Measurements from ENCODE around the gene HLA-DOB. TPM values are rescaled to one million over a fixed set of nuclear protein-coding genes. Genes with fewer than 3 reads are reported as not detected.
"Not testable (repeated sequence)": the region's sequence is repeated elsewhere in the genome, so short reads cannot be mapped to it uniquely, and the experiment has no call there.

HLA-DOB gene
- total and polyA plus RNA-seq, 9 donors = 0.09 to 0.33 (median 0.15) TPM; not detected in 5

DNA sequence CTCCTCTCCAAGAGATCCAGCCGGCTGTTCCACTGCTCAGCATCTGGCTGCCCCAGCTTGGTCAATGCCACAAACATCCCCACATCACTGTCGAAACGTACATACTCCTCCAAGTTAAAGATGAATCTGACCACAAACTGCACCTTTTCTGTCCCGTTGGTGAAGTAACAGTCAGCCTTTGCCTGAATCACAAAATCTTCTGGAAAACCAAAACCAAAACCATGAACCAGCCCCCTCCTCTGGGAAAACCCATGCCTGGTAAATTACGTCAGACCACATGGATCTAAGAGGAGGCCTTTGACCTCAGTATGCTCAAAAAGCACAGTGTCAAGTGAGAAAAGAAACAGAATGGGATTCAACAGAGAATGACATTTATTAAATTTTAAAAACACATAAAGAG is 1.7 kb downstream of the HLA-DOB start:
- H3K27me3 ChIP-seq (ENCODE audit: control insufficient read depth, insufficient read depth, low read length) = peaks cover 4% of the 10 kb centered on the region
- H3K27ac ChIP-seq (ENCODE audit: low read length) = no peak overlapping the region
- no peaks in the 10 kb centered on the region for H3K9me3 ChIP-seq (replicated peaks; ENCODE audit: control insufficient read depth, low read depth, low read length)
- H3K36me3 ChIP-seq (ENCODE audit: control insufficient read depth, insufficient read depth, low read length) = no peaks in the 10 kb centered on the region
- H3K4me1 ChIP-seq (ENCODE audit: control insufficient read depth, insufficient read depth, low read length) = no peaks in the 10 kb centered on the region
- DNase-seq = no peak
- H3K4me3 ChIP-seq (ENCODE audit: low read length) = no peak overlapping the region
- WGBS (ENCODE audit: insufficient coverage) = 64% methylated on average over 4 of the region's 5 CpGs

GRCh38 chr6:32814145-32814544 is 2.7 kb downstream of the HLA-DOB start:
- Histone ChIP-seq H3K4me3 (ENCODE audit: low read length) (no peak overlapping the region), H3K9me3 (replicated peaks; ENCODE audit: control insufficient read depth, low read depth, low read length) (no peaks in the 10 kb centered on the region), H3K4me1 (ENCODE audit: control insufficient read depth, insufficient read depth, low read length) (no peaks in the 10 kb centered on the region), H3K27ac (ENCODE audit: low read length) (no peak overlapping the region), H3K27me3 (ENCODE audit: control insufficient read depth, insufficient read depth, low read length) (peaks cover 4% of the 10 kb centered on the region), H3K36me3 (ENCODE audit: control insufficient read depth, insufficient read depth, low read length) (no peaks in the 10 kb centered on the region)
- no peak for DNase-seq
- WGBS (ENCODE audit: insufficient coverage) = 86% methylated on average over 1 of the region's 2 CpGs

GRCh38 chr6:32809171-32809570 is 7.6 kb downstream of the HLA-DOB start:
- H3K4me3 ChIP-seq (ENCODE audit: low read length) = no peak overlapping the region
- H3K27me3 ChIP-seq (ENCODE audit: control insufficient read depth, insufficient read depth, low read length) = no peaks in the 10 kb centered on the region
- H3K27ac ChIP-seq (ENCODE audit: low read length) = no peak overlapping the region
- no peaks in the 10 kb centered on the region for H3K36me3 ChIP-seq (ENCODE audit: control insufficient read depth, insufficient read depth, low read length)
- peak; percentile 41 for DNase-seq
- WGBS (ENCODE audit: insufficient coverage) = no CpG with 5 or more reads among the region's 1 CpG
- H3K4me1 ChIP-seq (ENCODE audit: control insufficient read depth, insufficient read depth, low read length) = no peaks in the 10 kb centered on the region
- H3K9me3 ChIP-seq (replicated peaks; ENCODE audit: control insufficient read depth, low read depth, low read length) = no peaks in the 10 kb centered on the region

DNA sequence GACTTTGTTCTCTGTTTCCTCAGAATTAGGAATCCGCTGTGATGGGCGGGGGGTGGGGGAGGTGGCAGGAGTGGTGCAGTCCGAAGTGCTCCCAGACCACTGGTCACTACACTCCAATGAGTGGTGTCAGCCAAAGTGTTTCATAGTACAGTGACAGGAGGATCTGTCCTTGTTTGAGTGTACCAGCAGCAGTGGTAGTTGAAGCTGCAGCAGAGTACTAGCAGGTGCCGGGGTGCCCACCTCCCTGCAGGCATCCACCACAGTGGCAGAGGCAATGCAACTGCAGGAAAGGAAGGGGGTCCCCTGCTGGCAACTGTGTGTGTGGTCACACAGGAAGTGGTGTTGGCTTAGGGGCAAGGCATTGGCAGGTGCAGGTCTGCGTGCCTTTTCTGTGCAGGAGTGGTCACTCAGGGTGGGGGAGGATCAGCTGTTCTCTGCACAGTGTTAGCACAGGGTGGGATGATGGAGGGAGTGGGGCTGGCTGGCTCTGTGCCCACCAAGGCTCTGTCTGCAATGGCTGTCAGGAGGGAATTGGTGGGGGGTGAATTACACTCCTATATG is 9.7 kb downstream of the HLA-DOB start:
- DNase-seq = no peak
- no peak overlapping the region for H3K4me3 ChIP-seq (ENCODE audit: low read length)
- H3K27me3 ChIP-seq (ENCODE audit: control insufficient read depth, insufficient read depth, low read length) = no peaks in the 10 kb centered on the region
- no peaks in the 10 kb centered on the region for H3K9me3 ChIP-seq (replicated peaks; ENCODE audit: control insufficient read depth, low read depth, low read length)
- whole genome bisulfite sequencing (ENCODE audit: insufficient coverage) = 69% methylated on average over 4 of the region's 5 CpGs
- no peaks in the 10 kb centered on the region for H3K4me1 ChIP-seq (ENCODE audit: control insufficient read depth, insufficient read depth, low read length)
- no peak overlapping the region for H3K27ac ChIP-seq (ENCODE audit: low read length)
- no peaks in the 10 kb centered on the region for H3K36me3 ChIP-seq (ENCODE audit: control insufficient read depth, insufficient read depth, low read length)

- H3K4me1 ChIP-seq (ENCODE audit: control insufficient read depth, insufficient read depth, low read length); H3K4me3 ChIP-seq (ENCODE audit: low read length); H3K36me3 ChIP-seq (ENCODE audit: control insufficient read depth, insufficient read depth, low read length); DNase-seq; H3K27ac ChIP-seq (ENCODE audit: low read length); H3K9me3 ChIP-seq (replicated peaks; ENCODE audit: control insufficient read depth, low read depth, low read length); H3K27me3 ChIP-seq (ENCODE audit: control insufficient read depth, insufficient read depth, low read length): not testable (repeated sequence)
Observed at GRCh38 chr6:32805404-32805803, 11.4 kb downstream of the HLA-DOB start.

GRCh38 chr6:32803416-32803815 is 13.4 kb downstream of the HLA-DOB start:
- Histone ChIP-seq H3K27ac (ENCODE audit: low read length) (no peak overlapping the region), H3K4me3 (ENCODE audit: low read length) (no peak overlapping the region), H3K9me3 (replicated peaks; ENCODE audit: control insufficient read depth, low read depth, low read length) (no peaks in the 10 kb centered on the region), H3K4me1 (ENCODE audit: control insufficient read depth, insufficient read depth, low read length) (no peaks in the 10 kb centered on the region), H3K36me3 (ENCODE audit: control insufficient read depth, insufficient read depth, low read length) (no peaks in the 10 kb centered on the region), H3K27me3 (ENCODE audit: control insufficient read depth, insufficient read depth, low read length) (peaks cover 8% of the 10 kb centered on the region)
- no peak for DNase-seq
- WGBS (ENCODE audit: insufficient coverage) = no CpG with 5 or more reads among the region's 2 CpGs

- no peaks in the 10 kb centered on the region for H3K9me3 ChIP-seq (replicated peaks; ENCODE audit: control insufficient read depth, low read depth, low read length)
- no CpG with 5 or more reads among the region's 3 CpGs for WGBS (ENCODE audit: insufficient coverage)
- H3K27ac ChIP-seq (ENCODE audit: low read length) = no peak overlapping the region
- H3K27me3 ChIP-seq (ENCODE audit: control insufficient read depth, insufficient read depth, low read length) = peaks cover 25% of the 10 kb centered on the region
- no peak for DNase-seq
- no peak overlapping the region for H3K4me3 ChIP-seq (ENCODE audit: low read length)
- no peaks in the 10 kb centered on the region for H3K36me3 ChIP-seq (ENCODE audit: control insufficient read depth, insufficient read depth, low read length)
- peaks cover 2% of the 10 kb centered on the region for H3K4me1 ChIP-seq (ENCODE audit: control insufficient read depth, insufficient read depth, low read length)
Observed at GRCh38 chr6:32799740-32800139, 17.1 kb downstream of the HLA-DOB start.

DNA sequence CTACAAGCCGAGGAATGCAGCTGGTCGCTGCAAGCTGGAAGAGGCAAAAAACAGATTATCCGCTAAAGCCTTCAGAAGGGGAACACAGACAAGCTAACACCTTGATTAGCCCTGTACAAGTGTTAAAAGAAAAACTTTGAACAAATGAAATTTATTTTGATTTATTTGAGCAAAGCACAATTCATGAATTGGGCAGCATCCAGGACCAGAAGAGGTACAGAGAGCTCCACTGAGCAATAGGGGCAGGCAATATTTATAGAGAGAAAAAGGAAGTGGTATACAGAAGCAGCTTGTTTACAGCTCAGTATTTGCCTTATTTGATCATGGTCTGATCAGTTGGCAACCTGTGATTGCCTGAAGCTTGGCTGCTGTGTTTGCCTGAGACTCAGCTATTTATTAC is 17.6 kb downstream of the HLA-DOB start:
- no peak overlapping the region for H3K4me3 ChIP-seq (ENCODE audit: low read length)
- no peak overlapping the region for H3K27ac ChIP-seq (ENCODE audit: low read length)
- peaks cover 2% of the 10 kb centered on the region for H3K4me1 ChIP-seq (ENCODE audit: control insufficient read depth, insufficient read depth, low read length)
- no peaks in the 10 kb centered on the region for H3K36me3 ChIP-seq (ENCODE audit: control insufficient read depth, insufficient read depth, low read length)
- WGBS (ENCODE audit: insufficient coverage) = 100% methylated on average over 2 of the region's 3 CpGs
- H3K27me3 ChIP-seq (ENCODE audit: control insufficient read depth, insufficient read depth, low read length) = peaks cover 27% of the 10 kb centered on the region
- no peak for DNase-seq
- H3K9me3 ChIP-seq (replicated peaks; ENCODE audit: control insufficient read depth, low read depth, low read length) = no peaks in the 10 kb centered on the region

DNA sequence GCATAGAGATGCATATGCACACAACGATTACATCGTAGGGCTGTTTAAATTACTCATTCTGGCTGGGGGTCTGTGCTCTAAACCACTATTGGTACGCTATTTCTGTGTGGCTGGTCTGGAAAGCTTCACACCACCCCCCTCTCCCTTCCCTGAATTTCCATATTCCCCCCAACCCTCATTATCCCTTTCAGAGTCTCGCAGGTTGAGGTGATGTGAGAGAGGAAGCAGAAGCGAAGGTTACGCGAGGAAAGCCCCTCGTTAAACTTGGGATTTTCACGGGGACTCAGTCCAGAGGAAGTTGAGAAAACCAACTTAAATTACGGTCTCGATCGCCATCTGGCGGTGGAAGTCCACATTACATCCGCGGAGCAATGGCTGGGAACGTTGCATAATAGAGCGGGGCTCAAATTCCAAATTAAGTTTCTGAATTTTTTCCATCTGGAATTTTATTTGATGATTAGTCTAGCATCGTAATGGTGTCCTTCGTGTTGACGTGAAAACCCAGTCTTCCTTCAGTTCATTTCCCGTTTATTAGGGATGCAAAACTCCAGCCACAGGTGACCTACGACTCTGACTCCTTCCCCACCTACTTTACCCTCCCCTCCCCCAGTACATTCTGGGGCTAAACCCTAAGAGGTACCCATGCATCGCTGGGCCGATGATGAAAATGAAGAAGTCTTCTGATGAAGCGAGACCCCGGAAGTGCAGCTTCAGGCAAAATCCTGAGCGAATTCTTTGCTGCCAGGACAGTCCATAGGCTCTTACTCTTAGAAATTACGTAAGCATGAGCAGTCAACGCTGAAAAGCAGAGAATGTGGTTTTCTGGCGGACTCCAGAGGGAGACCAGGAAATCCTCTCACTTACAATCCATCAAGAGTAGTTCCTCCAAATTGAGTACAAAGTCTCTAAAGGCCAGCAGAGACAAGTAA is 19.7 kb downstream of the HLA-DOB start:
- 5% methylated on average over 19 of the region's 30 CpGs for WGBS (ENCODE audit: insufficient coverage)
- Histone ChIP-seq H3K9me3 (replicated peaks; ENCODE audit: control insufficient read depth, low read depth, low read length) (no peaks in the 10 kb centered on the region), H3K4me1 (ENCODE audit: control insufficient read depth, insufficient read depth, low read length) (peaks cover 2% of the 10 kb centered on the region), H3K36me3 (ENCODE audit: control insufficient read depth, insufficient read depth, low read length) (no peaks in the 10 kb centered on the region), H3K27ac (ENCODE audit: low read length) (no peak overlapping the region), H3K4me3 (ENCODE audit: low read length) (no peak overlapping the region), H3K27me3 (ENCODE audit: control insufficient read depth, insufficient read depth, low read length) (peaks cover 33% of the 10 kb centered on the region)
- DNase-seq = peak; percentile 75

- H3K27ac ChIP-seq (ENCODE audit: low read length) = no peak overlapping the region
- no peaks in the 10 kb centered on the region for H3K36me3 ChIP-seq (ENCODE audit: control insufficient read depth, insufficient read depth, low read length)
- DNase-seq = peak; percentile 57
- H3K27me3 ChIP-seq (ENCODE audit: control insufficient read depth, insufficient read depth, low read length) = peaks cover 38% of the 10 kb centered on the region
- H3K4me1 ChIP-seq (ENCODE audit: control insufficient read depth, insufficient read depth, low read length) = peaks cover 2% of the 10 kb centered on the region
- WGBS (ENCODE audit: insufficient coverage) = 80% methylated on average over 1 of the region's 2 CpGs
- no peaks in the 10 kb centered on the region for H3K9me3 ChIP-seq (replicated peaks; ENCODE audit: control insufficient read depth, low read depth, low read length)
- no peak overlapping the region for H3K4me3 ChIP-seq (ENCODE audit: low read length)
Observed at GRCh38 chr6:32794510-32794909, 22.3 kb downstream of the HLA-DOB start.
